Erythroblast (primary cell): ENCODE results near the gene DPH6.
"Not testable (repeated sequence)": the region's sequence is repeated elsewhere in the genome, so short reads cannot be mapped to it uniquely, and the experiment has no call there.

Experiments
- DNase-seq, 2 experiments: peaks; one replicate each; lab custom pipeline; 2025; lab: John Stamatoyannopoulos, UW
- GATA1 ChIP-seq: IDR thresholded peaks from 2 replicates; pipeline ENCODE4 v1.6.1; 2011; ENCODE audit warnings: low read depth, mild to moderate bottlenecking, control low read depth, low read length, moderate library complexity
- POLR2A ChIP-seq: IDR thresholded peaks from 2 replicates; pipeline ENCODE4 v1.6.1; 2011; ENCODE audit warnings: mild to moderate bottlenecking, low read length

DPH6 gene

GRCh38 chr15:35427091-35427490 is 118.9 kb downstream of the DPH6 start:
- DNase-seq, result no peak
- no peak for TF ChIP-seq POLR2A
- TF ChIP-seq GATA1, result no peak

- no peak for DNase-seq
- no peak for TF ChIP-seq GATA1
- TF ChIP-seq POLR2A, result no peak
Observed at GRCh38 chr15:35410775-35411174, 135.2 kb downstream of the DPH6 start.

DNA sequence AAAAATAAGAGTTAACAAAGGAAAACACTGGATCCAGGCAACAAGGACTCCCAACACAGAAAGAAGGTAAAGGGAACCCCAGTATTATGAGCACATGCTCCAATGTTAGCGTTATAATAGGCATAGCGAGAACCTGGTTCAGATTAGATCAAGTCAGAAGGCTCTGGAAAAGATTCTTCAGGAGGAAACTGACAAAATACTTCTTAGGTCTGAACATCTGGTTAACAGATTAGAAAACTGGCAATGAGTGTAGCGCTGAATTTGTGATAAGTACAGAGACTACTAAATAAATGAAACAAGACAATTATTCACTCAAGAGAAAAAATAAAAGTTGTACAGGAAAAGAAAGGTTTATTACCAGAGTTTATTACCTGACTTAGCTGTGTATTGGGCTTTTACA is 146.1 kb downstream of the DPH6 start:
- no peak for DNase-seq
- TF ChIP-seq GATA1, result no peak
- TF ChIP-seq POLR2A, result no peak

GRCh38 chr15:35397027-35397426 is 148.9 kb downstream of the DPH6 start:
- no peak for TF ChIP-seq POLR2A
- no peak for TF ChIP-seq GATA1

DNA sequence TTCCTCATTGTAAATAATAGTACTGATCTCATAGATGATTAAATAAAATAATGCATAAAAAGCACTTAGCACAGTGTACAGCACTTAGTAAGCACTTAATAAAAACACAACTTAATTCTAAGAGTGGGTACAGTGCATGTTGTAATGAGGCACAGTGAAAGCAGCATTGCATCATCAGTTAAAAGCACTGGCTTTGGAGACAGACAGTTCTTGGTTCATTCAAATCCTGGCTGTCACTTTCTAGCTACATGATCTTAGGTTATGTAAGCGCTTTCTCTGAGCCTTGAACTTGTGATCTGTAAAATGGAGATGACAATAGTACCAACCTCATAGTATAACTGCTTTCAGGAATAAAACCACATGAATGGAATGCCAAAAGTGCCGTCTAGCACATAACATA is 151.5 kb downstream of the DPH6 start:
- DNase-seq, result no peak
- TF ChIP-seq GATA1 (no peak), POLR2A (no peak)

More at GRCh38 chr15:35397027-35397426, 148.9 kb downstream of the DPH6 start:
- DNase-seq, result no peak

DNA sequence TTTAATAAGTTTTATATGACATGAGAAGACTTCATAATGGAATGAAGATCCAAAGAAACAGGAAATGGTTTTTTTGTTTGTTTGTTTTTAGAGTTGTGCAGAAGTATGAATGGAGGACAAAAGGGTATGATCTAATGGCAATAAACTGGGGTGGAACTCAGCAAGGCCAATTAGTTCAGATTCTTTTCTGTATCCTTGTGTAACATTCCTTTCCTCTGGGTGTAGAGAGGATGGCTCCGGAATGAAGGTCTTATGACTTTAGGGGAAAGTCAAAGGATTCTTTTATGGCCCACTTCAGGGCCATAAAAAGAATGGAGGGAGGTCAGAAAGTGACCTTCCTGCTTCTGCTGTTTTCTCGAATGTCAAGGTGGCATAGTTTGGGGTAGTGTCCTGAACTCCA is 152.6 kb downstream of the DPH6 start:
- TF ChIP-seq GATA1 (no peak), POLR2A (no peak)
- no peak for DNase-seq

DNA sequence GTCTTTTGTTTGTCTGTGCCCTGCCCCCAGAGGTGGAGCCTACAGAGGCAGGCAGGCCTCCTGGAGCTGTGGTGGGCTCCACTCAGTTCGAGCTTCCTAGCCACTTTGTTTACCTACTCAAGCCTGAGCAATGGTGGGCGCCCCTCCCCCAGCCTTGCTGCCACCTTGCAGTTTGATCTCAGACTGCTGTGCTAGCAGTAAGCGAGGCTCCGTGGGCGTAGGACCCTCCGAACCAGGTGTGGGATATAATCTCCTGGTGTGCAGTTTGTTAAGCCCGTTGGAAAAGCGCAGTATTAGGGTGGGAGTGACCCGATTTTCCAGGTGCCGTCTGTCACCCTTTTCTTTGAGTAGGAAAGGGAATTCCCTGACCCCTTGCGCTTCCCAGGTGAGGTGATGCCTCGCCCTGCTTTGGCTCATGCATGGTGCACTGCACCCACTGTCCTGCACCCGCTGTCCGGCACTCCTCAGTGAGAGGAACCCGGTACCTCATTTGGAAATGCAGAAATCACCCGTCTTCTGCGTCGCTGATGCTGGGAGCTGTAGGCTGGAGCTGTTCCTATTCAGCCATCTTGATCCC is 154.5 kb downstream of the DPH6 start:
- DNase-seq, result not testable (repeated sequence)

DNA sequence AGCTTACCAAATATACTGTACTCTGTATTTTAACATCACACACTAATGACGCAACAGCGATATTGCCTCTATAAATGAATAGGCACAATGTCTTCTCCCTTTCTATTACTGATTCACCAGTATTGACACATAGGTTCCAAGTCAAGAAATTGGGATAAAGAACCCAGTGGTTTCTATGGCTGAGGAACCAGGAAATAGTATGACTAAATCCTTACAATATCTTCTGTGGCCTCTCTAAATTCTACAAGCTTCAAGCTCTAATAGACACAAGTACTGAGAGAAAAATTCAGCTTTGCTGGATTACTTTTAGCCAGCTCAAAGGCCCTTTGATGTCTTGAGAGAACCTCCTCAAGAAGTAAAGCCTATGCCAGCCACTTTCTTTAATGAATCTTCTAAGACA is 162.5 kb downstream of the DPH6 start:
- no peak for DNase-seq
- TF ChIP-seq POLR2A, result no peak
- no peak for TF ChIP-seq GATA1

DNA sequence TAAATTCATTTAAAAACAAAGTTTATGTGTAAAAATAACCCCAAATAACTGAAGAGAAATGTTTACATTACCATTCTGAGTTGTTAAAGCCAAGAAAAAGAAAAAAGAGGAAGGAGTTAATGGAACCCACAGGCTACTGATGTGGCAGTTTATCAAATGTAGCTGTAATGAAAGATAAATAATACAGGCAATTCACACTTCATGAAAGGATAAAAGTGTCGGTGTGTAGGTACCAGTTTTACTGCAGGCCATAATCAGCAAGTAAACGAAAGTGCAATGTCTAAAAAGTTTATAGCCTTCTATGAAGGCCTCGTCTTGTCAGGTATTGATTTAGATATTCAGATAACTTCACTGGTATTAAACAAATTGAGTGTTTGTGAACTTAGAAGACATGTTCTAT is 164.6 kb downstream of the DPH6 start:
- TF ChIP-seq POLR2A, result no peak
- no peak for TF ChIP-seq GATA1
- DNase-seq, result no peak

- TF ChIP-seq GATA1 (no peak), POLR2A (no peak)
- no peak for DNase-seq
Observed at GRCh38 chr15:35379972-35380371, 166.0 kb downstream of the DPH6 start.

DNA sequence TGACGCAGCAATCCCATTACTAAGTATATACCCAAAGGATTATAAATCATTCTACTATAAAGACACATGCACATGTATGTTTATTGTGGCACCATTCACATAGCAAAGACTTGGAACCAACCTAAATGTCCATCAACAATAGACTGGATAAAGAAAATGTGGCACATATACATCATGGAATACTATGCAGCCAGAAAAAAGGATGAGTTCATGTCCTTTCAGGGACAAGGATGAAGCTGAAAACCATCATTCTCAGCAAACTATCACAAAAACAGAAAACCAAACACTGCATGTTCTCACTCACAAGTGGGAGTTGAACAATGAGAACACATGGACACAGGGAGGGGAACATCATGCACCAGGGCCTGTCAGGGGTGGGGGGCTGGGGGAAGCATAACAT is 167.5 kb downstream of the DPH6 start:
- DNase-seq, result not testable (repeated sequence)

DNA sequence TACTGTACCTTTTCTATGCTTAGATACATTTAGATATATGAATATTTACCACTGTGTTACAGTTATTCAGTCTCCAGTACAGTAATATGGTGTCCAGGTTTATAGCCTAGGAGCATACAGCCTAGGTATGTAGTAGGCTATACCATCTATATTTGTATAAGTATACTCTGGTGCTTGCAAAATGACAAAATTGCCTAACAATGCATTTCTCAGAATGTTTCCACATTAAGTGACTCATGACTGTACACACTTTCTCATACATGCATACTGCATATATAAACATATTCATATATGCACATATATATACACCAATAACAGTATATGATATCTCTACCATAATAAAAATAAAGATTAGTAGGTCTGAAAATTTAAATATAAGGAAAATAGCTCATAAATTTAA is 169.3 kb downstream of the DPH6 start:
- TF ChIP-seq POLR2A, result no peak
- TF ChIP-seq GATA1, result no peak
- no peak for DNase-seq

DNA sequence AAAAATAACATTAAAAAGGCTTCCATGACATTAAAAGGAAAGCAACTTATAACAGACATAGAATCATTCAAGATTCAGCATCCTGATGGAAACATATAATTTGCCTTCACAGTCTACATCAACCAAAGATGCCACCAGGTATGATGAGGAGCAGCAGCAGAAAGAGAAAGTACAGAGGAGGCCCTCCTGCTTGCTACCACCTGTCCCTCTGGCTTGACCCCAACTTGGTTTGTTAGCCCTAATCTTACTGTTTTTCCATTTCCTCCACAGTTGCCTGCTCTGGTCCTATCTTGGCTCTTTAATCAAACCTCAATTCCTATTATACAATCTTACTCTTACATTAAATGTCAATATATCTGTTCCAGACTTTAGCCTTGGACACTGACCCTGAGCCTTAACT is 171.3 kb downstream of the DPH6 start:
- DNase-seq, result no peak
- TF ChIP-seq POLR2A (no peak), GATA1 (no peak)

- TF ChIP-seq GATA1, result no peak
- TF ChIP-seq POLR2A, result no peak
- no peak for DNase-seq
Observed at GRCh38 chr15:35362195-35362829, 183.7 kb downstream of the DPH6 start.

GRCh38 chr15:35358824-35359223 is 187.1 kb downstream of the DPH6 start:
- TF ChIP-seq POLR2A (no peak), GATA1 (no peak)
- no peak for DNase-seq

DNA sequence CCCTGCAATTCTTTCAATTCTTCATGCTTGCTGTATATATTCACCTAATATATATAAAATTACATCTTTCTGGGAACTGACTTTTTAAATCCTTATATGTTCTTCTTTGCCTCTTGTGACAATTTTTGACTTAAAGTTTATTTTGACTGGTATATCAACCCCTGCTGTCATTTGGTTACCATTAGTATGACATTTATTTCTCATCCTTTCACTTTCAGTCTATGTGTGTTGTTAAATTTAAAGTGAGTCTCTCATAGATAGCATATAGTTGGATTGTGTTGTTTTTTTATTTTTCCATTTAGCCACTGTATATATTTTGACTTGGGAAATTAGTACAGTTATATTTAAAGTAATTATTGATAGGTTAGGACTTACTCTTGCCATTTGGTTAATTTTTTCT is 194.9 kb downstream of the DPH6 start:
- DNase-seq, result no peak
- no peak for TF ChIP-seq POLR2A
- TF ChIP-seq GATA1, result no peak
